HG02943 (cell line): ENCODE measurements around the gene BAIAP3.
"Not testable (repeated sequence)": the region's sequence is repeated elsewhere in the genome, so short reads cannot be mapped to it uniquely, and the experiment has no call there.

ENCODE experiments used
- ATAC-seq: cut with Tn5 transposase; IDR thresholded peaks from one replicate; pipeline ENCODE4 v1.9.1; 2021; ENCODE audit warnings: mild to moderate bottlenecking, low read depth, moderate library complexity; ENCODE audit not compliant: unreplicated experiment

BAIAP3 gene

GRCh38 chr16:1333149-1333812 is at the start of gene BAIAP3:
Gene BAIAP3 (plus strand): TSS chr16:1333645. CDS start chr16:1338550, 4,905 bp downstream.
- no peak for ATAC-seq

GRCh38 chr16:1283996-1284616 is 49.3 kb upstream of the BAIAP3 start:
- no peak for ATAC-seq

GRCh38 chr16:1285669-1286512 is 47.6 kb upstream of the BAIAP3 start:
- no peak for ATAC-seq

- ATAC-seq: no peak
Observed at GRCh38 chr16:1286513-1287094, 46.8 kb upstream of the BAIAP3 start.

- no peak for ATAC-seq
Observed at GRCh38 chr16:1287982-1288670, 45.3 kb upstream of the BAIAP3 start.

- no peak for ATAC-seq
Observed at GRCh38 chr16:1288813-1289476, 44.5 kb upstream of the BAIAP3 start.

- ATAC-seq: no peak
Observed at GRCh38 chr16:1289477-1289866, 44.0 kb upstream of the BAIAP3 start.

- ATAC-seq: no peak
Observed at GRCh38 chr16:1290063-1290501, 43.4 kb upstream of the BAIAP3 start.

- ATAC-seq: no peak
Observed at GRCh38 chr16:1290860-1291575, 42.4 kb upstream of the BAIAP3 start.

- ATAC-seq: no peak
Observed at GRCh38 chr16:1291576-1291974, 41.9 kb upstream of the BAIAP3 start.

- not testable (repeated sequence) for ATAC-seq
Observed at GRCh38 chr16:1292208-1292607, 41.2 kb upstream of the BAIAP3 start.

GRCh38 chr16:1292808-1293207 is 40.6 kb upstream of the BAIAP3 start:
- not testable (repeated sequence) for ATAC-seq

GRCh38 chr16:1293921-1294656 is 39.4 kb upstream of the BAIAP3 start:
- no peak for ATAC-seq

GRCh38 chr16:1295465-1295864 is 38.0 kb upstream of the BAIAP3 start:
- ATAC-seq: no peak

- not testable (repeated sequence) for ATAC-seq
Observed at GRCh38 chr16:1296688-1297017, 36.8 kb upstream of the BAIAP3 start.

GRCh38 chr16:1297018-1297696 is 36.3 kb upstream of the BAIAP3 start:
- ATAC-seq: no peak

- no peak for ATAC-seq
Observed at GRCh38 chr16:1298406-1298805, 35.0 kb upstream of the BAIAP3 start.
